LNCaP clone FGC (cell line): ENCODE results near the gene XPNPEP1.
A peak's percentile ranks its signal among the peaks of the same experiment; 100 is the strongest.

Experiments used
- DNase-seq: peaks from one replicate; pipeline ENCODE4 v3.0.0-alpha.2; 2011; ENCODE audit warnings: low read depth
- H3K4me3 ChIP-seq: 2 replicates; pipeline ENCODE4 v1.5.1; 2011; ENCODE audit warnings: mild to moderate bottlenecking, low read depth, low read length, control low read depth
- CTCF ChIP-seq: IDR thresholded peaks from 2 replicates; pipeline ENCODE4 v1.5.1; 2012; ENCODE audit warnings: mild to moderate bottlenecking; ENCODE audit not compliant: control insufficient read depth, insufficient read depth; ENCODE audit errors: extremely low read depth

XPNPEP1 gene

GRCh38 chr10:109922976-109923921 lies at the start of gene XPNPEP1:
XPNPEP1 (minus strand) TSS chr10:109923511; CDS start chr10:109923433, 78 bp downstream.
- peak; percentile 49 for DNase-seq
- TF ChIP-seq CTCF: no peak
- H3K4me3 ChIP-seq: peak within 1 kb of the TSS; percentile 90

- DNase-seq: peak; percentile 72
- no peak overlapping the region for H3K4me3 ChIP-seq
- TF ChIP-seq CTCF: no peak
Observed at GRCh38 chr10:109972372-109973001, 49.2 kb upstream of the XPNPEP1 start.

GRCh38 chr10:109971634-109972033 lies 48.3 kb upstream of the XPNPEP1 start:
- no peak overlapping the region for H3K4me3 ChIP-seq
- TF ChIP-seq CTCF: no peak
- no peak for DNase-seq

GRCh38 chr10:109969760-109970346 lies 46.5 kb upstream of the XPNPEP1 start:
- no peak for DNase-seq
- no peak overlapping the region for H3K4me3 ChIP-seq
- no peak for TF ChIP-seq CTCF

- no peak for DNase-seq
- H3K4me3 ChIP-seq: no peak overlapping the region
- TF ChIP-seq CTCF: no peak
Observed at GRCh38 chr10:109968953-109969759, 45.8 kb upstream of the XPNPEP1 start.

GRCh38 chr10:109967739-109968088 lies 44.4 kb upstream of the XPNPEP1 start:
- H3K4me3 ChIP-seq: no peak overlapping the region
- TF ChIP-seq CTCF: no peak
- peak; percentile 52 for DNase-seq
